Lower leg skin (tissue), 4 donors: ENCODE data around the gene ADGRG6. TPM values are rescaled to one million over a fixed set of nuclear protein-coding genes. Genes with fewer than 3 reads are reported as not detected.

Experiments used
- DNase-seq, 2 donors: peaks; one replicate each; pipeline ENCODE4 v3.0.0-alpha.2; 2019; ENCODE audit warnings: low spot score in 2 of 2
- H3K4me3 ChIP-seq: fragments of 200-600 bp; sonication (generic); 2 replicates; pipeline ENCODE4 v1.5.1; 2017; ENCODE audit warnings: mild to moderate bottlenecking, low read depth; ENCODE audit not compliant: poor library complexity, severe bottlenecking
- CTCF ChIP-seq, 3 donors: fragments of 450-650 bp; IDR thresholded peaks; one replicate each; pipeline ENCODE4 v1.5.1; 2016; ENCODE audit warnings: antibody characterized with exemption in 3 of 3, mild to moderate bottlenecking in 3 of 3, moderate library complexity in 2 of 3
- POLR2A ChIP-seq, 2 donors: fragments of 450-650 bp; IDR thresholded peaks; one replicate each; pipeline ENCODE4 v1.6.1; 2016 to 2017; ENCODE audit warnings: antibody characterized with exemption in 2 of 2, mild to moderate bottlenecking in 1 of 2, moderate library complexity in 1 of 2
- WGBS, 2 donors: methylation state at CpG; one replicate each; pipeline ENCODE4 v1.1.5; 2018; 5-methylcytosine and 5-hydroxymethylcytosine counted together
- intact Hi-C: fragments of 100-400 bp; cut with DNase I; formaldehyde crosslinking; loops from one replicate; pipeline ENCODE4 v1.15.0; 2023; ENCODE audit warnings: low total_unique reads
- total RNA-seq, 4 donors: library from RNA; depleted of rRNA; stranded (reverse); fragments of >200 nt; gene quantifications; one replicate each; pipeline ENCODE4 v1.1.0, GENCODE V29; 2016

The ADGRG6 gene
- total RNA-seq, 4 donors from 2014 or later = 41.8 to 54.8 (median 50.0) TPM

- H3K4me3 ChIP-seq = no peak overlapping the region
- WGBS, 2 donors = 71 to 81% methylated on average over 8 of the region's 8 CpGs
- DNase-seq = no peak
- intact Hi-C loops = loop anchor here (5.0 kb wide), 1 partner anchor 1328 kb away; no protein-coding TSS in a partner anchor
- TF ChIP-seq POLR2A (IDR thresholded peaks at IDR 0.05) = no peak
- no peak for TF ChIP-seq CTCF (IDR thresholded peaks at IDR 0.05)
These were observed 112.8 kb downstream of the ADGRG6 start for GRCh38 chr6:142414462-142415250.

GRCh38 chr6:142416179-142416578, 114.4 kb downstream of the ADGRG6 start:
- intact Hi-C loops = no loop called here
- no peak overlapping the region for H3K4me3 ChIP-seq
- TF ChIP-seq CTCF (IDR thresholded peaks at IDR 0.05) (no peak), POLR2A (IDR thresholded peaks at IDR 0.05) (no peak)
- no peak for DNase-seq
- 43 to 51% methylated on average over 3 of the region's 3 CpGs for WGBS, 2 donors

DNA sequence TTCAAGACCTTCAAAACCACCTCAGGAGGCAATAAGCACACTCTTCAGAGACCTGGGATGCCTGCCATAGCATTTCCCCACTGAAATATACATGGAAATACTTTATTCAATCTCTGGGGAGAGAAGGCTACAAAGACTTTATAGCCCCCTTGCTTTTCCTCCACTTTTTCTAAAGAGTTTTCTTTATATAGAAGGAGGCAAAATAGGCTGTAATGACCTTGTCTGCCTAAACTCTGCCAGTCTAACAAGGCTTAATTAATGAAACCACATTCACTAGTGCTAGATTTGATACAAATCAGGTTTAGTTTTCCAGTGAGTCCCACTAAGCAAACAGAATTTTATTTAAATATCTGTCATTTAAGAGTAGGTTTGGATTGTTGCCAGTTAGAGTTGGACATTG, 114.9 kb downstream of the ADGRG6 start:
- TF ChIP-seq CTCF (IDR thresholded peaks at IDR 0.05) (no peak), POLR2A (IDR thresholded peaks at IDR 0.05) (no peak)
- no peak overlapping the region for H3K4me3 ChIP-seq
- intact Hi-C loops = no loop called here
- DNase-seq = no peak

DNA sequence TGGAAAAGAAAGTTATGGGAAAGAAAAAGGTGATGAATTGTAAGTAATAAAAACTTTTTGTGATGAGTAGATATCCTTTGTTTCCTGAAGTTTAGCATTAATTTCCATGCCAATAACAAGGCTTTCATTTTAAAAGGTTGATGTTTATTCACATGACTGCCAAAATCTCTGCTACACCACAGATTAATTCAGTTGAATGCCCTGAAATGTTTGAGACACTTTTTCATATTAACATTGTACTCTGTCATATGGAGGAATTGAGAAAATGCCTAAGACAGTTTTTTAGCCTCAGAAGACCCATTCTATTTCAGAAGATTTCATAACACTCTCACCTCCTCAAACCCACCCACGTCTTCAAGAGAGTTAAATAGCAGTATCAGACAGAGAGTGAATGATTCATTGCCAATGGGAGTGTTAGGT, 115.5 kb downstream of the ADGRG6 start:
- WGBS, 2 donors = 88 to 93% methylated on average over 1 of the region's 1 CpG
- intact Hi-C loops = no loop called here
- TF ChIP-seq POLR2A (IDR thresholded peaks at IDR 0.05) = no peak
- TF ChIP-seq CTCF (IDR thresholded peaks at IDR 0.05) = no peak
- H3K4me3 ChIP-seq = no peak overlapping the region
- DNase-seq = no peak

DNA sequence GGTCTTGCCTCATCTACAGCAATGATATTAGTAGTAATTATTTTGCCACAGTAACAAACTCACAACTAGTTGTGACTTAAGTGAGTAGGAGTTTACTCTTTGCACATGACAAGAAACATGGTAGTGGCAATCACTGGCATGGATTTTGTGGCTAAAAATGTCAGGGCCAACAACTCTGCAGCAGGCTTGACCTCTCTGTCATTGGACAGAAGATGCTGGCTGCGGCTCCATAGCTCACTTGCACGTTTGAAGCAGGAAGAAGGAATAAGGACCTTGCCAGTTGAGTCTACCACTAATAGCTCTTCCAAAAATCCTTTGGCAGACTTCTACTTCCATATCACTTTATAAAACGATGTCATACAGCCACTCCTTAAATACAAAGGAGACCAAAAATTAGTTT, 117.3 kb downstream of the ADGRG6 start:
- no peak for TF ChIP-seq CTCF (IDR thresholded peaks at IDR 0.05)
- TF ChIP-seq POLR2A (IDR thresholded peaks at IDR 0.05) = no peak
- no peak overlapping the region for H3K4me3 ChIP-seq
- intact Hi-C loops = no loop called here
- 57 to 58% methylated on average over 3 of the region's 3 CpGs for WGBS, 2 donors
- DNase-seq = no peak

DNA sequence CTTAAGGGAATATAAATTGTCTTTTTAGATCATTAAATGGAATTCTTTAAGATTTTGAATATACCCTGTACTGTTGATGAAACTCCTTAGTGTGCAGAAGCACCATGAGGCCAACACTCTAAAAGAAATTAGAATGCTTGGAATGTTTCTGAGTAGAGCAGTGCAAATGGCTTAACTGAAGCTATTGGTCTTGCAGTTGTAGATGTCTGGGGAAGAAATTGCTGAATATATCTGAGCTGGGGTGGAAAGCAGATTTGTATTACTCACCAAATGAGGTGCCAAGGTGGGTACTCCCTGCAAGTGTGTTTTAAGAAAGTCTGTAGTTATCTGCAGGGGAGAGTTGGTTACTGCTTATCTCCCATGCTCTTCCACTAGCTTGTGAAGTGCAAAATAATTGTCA, 119.0 kb downstream of the ADGRG6 start:
- intact Hi-C loops = no loop called here
- DNase-seq = no peak
- H3K4me3 ChIP-seq = no peak overlapping the region
- TF ChIP-seq CTCF (IDR thresholded peaks at IDR 0.05) = no peak
- TF ChIP-seq POLR2A (IDR thresholded peaks at IDR 0.05) = no peak
